ENCODE measurements around the gene TRIM68.

- TF ChIP-seq EZH2phosphoT487 (conservative IDR thresholded peaks at IDR 0.05; ENCODE audit: low read length) (no peak), CTCF (IDR thresholded peaks at IDR 0.05; ENCODE audit: insufficient read depth, low read length, poor library complexity, severe bottlenecking) (no peak)
Observed at GRCh38 chr11:4610258-4610935, 2.4 kb upstream of the TRIM68 start.
